HEK293T (cell line): Measurements from ENCODE around the gene CAMKMT.

ENCODE experiments used
- ARNT ChIP-seq: fragments of 450-650 bp; IDR thresholded peaks from 2 replicates; pipeline ENCODE4 v1.6.1; 2017; ENCODE audit warnings: mild to moderate bottlenecking
- BHLHE40 ChIP-seq: fragments of 450-650 bp; IDR thresholded peaks from 2 replicates; pipeline ENCODE4 v1.6.1; 2016; ENCODE audit warnings: mild to moderate bottlenecking, moderate library complexity, borderline replicate concordance
- ELF4 ChIP-seq: fragments of 450-650 bp; IDR thresholded peaks from 2 replicates; pipeline ENCODE4 v1.6.1; 2017; ENCODE audit warnings: antibody characterized with exemption
- FOXA1 ChIP-seq: fragments of 450-650 bp; IDR thresholded peaks from 2 replicates; pipeline ENCODE4 v1.6.1; 2016; ENCODE audit warnings: mild to moderate bottlenecking
- FOXK2 ChIP-seq: fragments of 450-650 bp; IDR thresholded peaks from 2 replicates; pipeline ENCODE4 v1.6.1; 2016; ENCODE audit warnings: mild to moderate bottlenecking
- HDGF ChIP-seq: fragments of 450-650 bp; IDR thresholded peaks from 2 replicates; pipeline ENCODE4 v1.6.1; 2017; ENCODE audit warnings: antibody characterized with exemption, borderline replicate concordance
- L3MBTL2 ChIP-seq: fragments of 450-650 bp; conservative IDR thresholded peaks from 2 replicates; pipeline ENCODE4 v1.6.1; 2016; ENCODE audit warnings: mild to moderate bottlenecking
- SP1 ChIP-seq: fragments of 450-650 bp; IDR thresholded peaks from 2 replicates; pipeline ENCODE4 v1.6.1; 2017
- SUZ12 ChIP-seq: fragments of 450-650 bp; IDR thresholded peaks from 2 replicates; pipeline ENCODE4 v1.6.1; 2016; ENCODE audit warnings: mild to moderate bottlenecking
- TARDBP ChIP-seq: fragments of 450-650 bp; IDR thresholded peaks from 2 replicates; pipeline ENCODE4 v1.6.1; 2016
- ZNF384 ChIP-seq: fragments of 450-650 bp; IDR thresholded peaks from 2 replicates; pipeline ENCODE4 v1.6.1; 2016
- TF ChIP-seq, protein P1 (sequence below): fragments of 450-650 bp; IDR thresholded peaks from 2 replicates; pipeline ENCODE4 v1.6.1; 2016

DNA sequence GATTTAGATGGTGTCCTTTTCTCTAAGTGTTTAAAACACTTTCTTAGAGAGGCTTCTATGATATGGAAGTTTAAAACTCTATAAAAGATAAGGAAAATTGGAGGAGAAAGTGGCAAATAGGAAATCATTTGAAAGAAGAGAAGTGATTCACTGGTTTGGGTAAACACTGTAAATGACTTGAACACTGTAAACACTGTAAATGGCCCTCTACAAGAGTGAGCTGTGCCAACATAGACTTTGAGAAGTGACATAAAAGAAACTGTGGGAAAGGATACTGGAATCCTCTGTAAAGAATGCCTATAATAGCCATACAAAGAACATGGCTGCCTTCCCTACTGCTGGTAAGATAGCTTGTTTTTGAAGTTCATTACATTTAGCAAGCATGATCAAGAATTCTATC is 368.8 kb downstream of the CAMKMT start:
- no peak for TF ChIP-seq TARDBP
- no peak for TF ChIP-seq FOXA1
- no peak for TF ChIP-seq BHLHE40
- TF ChIP-seq, protein P1, sequence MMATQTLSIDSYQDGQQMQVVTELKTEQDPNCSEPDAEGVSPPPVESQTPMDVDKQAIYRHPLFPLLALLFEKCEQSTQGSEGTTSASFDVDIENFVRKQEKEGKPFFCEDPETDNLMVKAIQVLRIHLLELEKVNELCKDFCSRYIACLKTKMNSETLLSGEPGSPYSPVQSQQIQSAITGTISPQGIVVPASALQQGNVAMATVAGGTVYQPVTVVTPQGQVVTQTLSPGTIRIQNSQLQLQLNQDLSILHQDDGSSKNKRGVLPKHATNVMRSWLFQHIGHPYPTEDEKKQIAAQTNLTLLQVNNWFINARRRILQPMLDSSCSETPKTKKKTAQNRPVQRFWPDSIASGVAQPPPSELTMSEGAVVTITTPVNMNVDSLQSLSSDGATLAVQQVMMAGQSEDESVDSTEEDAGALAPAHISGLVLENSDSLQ, result no peak
- no peak for TF ChIP-seq ARNT
- TF ChIP-seq L3MBTL2, result no peak
- TF ChIP-seq FOXK2, result no peak
- no peak for TF ChIP-seq SP1
- TF ChIP-seq SUZ12, result no peak
- TF ChIP-seq ZNF384, result no peak
- no peak for TF ChIP-seq ELF4
- no peak for TF ChIP-seq HDGF
